HEK293 (cell line): ENCODE measurements around the gene GALNTL6.

ENCODE experiments used
- CTCF ChIA-PET: fragments of 350-600 bp; formaldehyde crosslinking; extraction: SDS; loops from one replicate; lab custom pipeline; 2021; ENCODE audit warnings: antibody characterized with exemption; lab: Yijun Ruan, JAX
- POLR2A ChIA-PET: fragments of 300-600 bp; formaldehyde crosslinking; extraction: SDS; loops from one replicate; lab custom pipeline; 2020; ENCODE audit warnings: antibody characterized with exemption, inconsistent platforms; lab: Yijun Ruan, JAX
- H3K27ac ChIP-seq: fragments of 200-500 bp; sonication (Bioruptor generic); 2 replicates; pipeline ENCODE4 v1.5.1; 2014; ENCODE audit warnings: low read depth, low read length, control low read depth, inconsistent platforms; ENCODE audit errors: extremely low read depth
- H3K36me3 ChIP-seq, 2 experiments: fragments of 200-500 bp in 1 of 2; sonication (Bioruptor generic) in 1 of 2; 1 replicate in 1 of 2; 2 replicates in 1 of 2; pipeline ENCODE4 v1.5.1; 2014 to 2017; ENCODE audit warnings: inconsistent platforms in 2 of 2, low read length in 2 of 2; ENCODE audit not compliant: control insufficient read depth in 2 of 2, insufficient read depth in 1 of 2
- H3K4me1 ChIP-seq: fragments of 200-500 bp; sonication (Bioruptor generic); 2 replicates; pipeline ENCODE4 v1.5.1; 2014; ENCODE audit warnings: mild to moderate bottlenecking, low read length, inconsistent platforms; ENCODE audit not compliant: control insufficient read depth, insufficient read depth
- H3K4me3 ChIP-seq: 2 replicates; pipeline ENCODE4 v1.5.1; 2011; ENCODE audit warnings: low read depth, mild to moderate bottlenecking, control low read depth, low read length, moderate library complexity
- H3K9me3 ChIP-seq: fragments of 200-500 bp; sonication (Bioruptor generic); 2 replicates; pipeline ENCODE4 v1.5.1; 2014; ENCODE audit warnings: low read depth, low read length, inconsistent platforms; ENCODE audit not compliant: control insufficient read depth, insufficient read depth
- CTCF ChIP-seq: fragments of 450-650 bp; formaldehyde crosslinking; IDR thresholded peaks from 2 replicates; pipeline ENCODE4 v1.5.1; 2016; ENCODE audit warnings: missing biosample characterization, missing genetic modification characterization
- EGR2 ChIP-seq: fragments of 450-650 bp; formaldehyde crosslinking; IDR thresholded peaks from 2 replicates; pipeline ENCODE4 v1.5.1; 2016; ENCODE audit warnings: low read depth, missing biosample characterization, missing genetic modification characterization
- HOXC10 ChIP-seq: sonication (generic); formaldehyde crosslinking; IDR thresholded peaks from 2 replicates; pipeline ENCODE4 v1.8.1; 2023; ENCODE audit warnings: mild to moderate bottlenecking, missing genetic modification reagents
- KLF8 ChIP-seq: fragments of 450-650 bp; formaldehyde crosslinking; IDR thresholded peaks from 2 replicates; pipeline ENCODE4 v1.5.1; 2016; ENCODE audit warnings: missing biosample characterization, missing genetic modification characterization
- OVOL3 ChIP-seq: fragments of 450-650 bp; formaldehyde crosslinking; IDR thresholded peaks from 2 replicates; pipeline ENCODE4 v1.5.1; 2016; ENCODE audit warnings: missing biosample characterization, missing genetic modification characterization
- REST ChIP-seq: fragments of 450-650 bp; formaldehyde crosslinking; IDR thresholded peaks from 2 replicates; pipeline ENCODE4 v1.5.1; 2016; ENCODE audit warnings: missing biosample characterization, missing genetic modification characterization
- ZBTB26 ChIP-seq: fragments of 450-650 bp; formaldehyde crosslinking; optimal IDR thresholded peaks from 2 replicates; pipeline ENCODE3; 2016; ENCODE audit warnings: missing biosample characterization, mild to moderate bottlenecking, missing genetic modification characterization
- ZBTB48 ChIP-seq: fragments of 450-650 bp; formaldehyde crosslinking; IDR thresholded peaks from 2 replicates; pipeline ENCODE4 v1.5.1; 2016; ENCODE audit warnings: missing biosample characterization, missing genetic modification characterization
- ZFHX2 ChIP-seq: fragments of 450-650 bp; formaldehyde crosslinking; conservative IDR thresholded peaks from 2 replicates; pipeline ENCODE4 v1.5.1; 2016; ENCODE audit warnings: missing biosample characterization, missing genetic modification characterization
- ZNF114 ChIP-seq: fragments of 450-650 bp; formaldehyde crosslinking; IDR thresholded peaks from 2 replicates; pipeline ENCODE4 v1.5.0; 2017; ENCODE audit warnings: missing biosample characterization, missing genetic modification characterization
- ZNF121 ChIP-seq: fragments of 450-650 bp; formaldehyde crosslinking; IDR thresholded peaks from 2 replicates; pipeline ENCODE4 v1.5.1; 2016; ENCODE audit warnings: missing biosample characterization, missing genetic modification characterization
- ZNF169 ChIP-seq: fragments of 450-650 bp; formaldehyde crosslinking; IDR thresholded peaks from 2 replicates; pipeline ENCODE4 v1.5.1; 2016; ENCODE audit warnings: missing biosample characterization, missing genetic modification characterization
- ZNF280C ChIP-seq: fragments of 450-650 bp; formaldehyde crosslinking; IDR thresholded peaks from 2 replicates; pipeline ENCODE4 v1.5.1; 2016; ENCODE audit warnings: missing biosample characterization, missing genetic modification characterization
- ZNF292 ChIP-seq: fragments of 450-650 bp; formaldehyde crosslinking; IDR thresholded peaks from 2 replicates; pipeline ENCODE4 v1.5.1; 2016; ENCODE audit warnings: low read depth, missing biosample characterization, missing genetic modification characterization, borderline replicate concordance
- ZNF416 ChIP-seq: fragments of 450-650 bp; formaldehyde crosslinking; IDR thresholded peaks from 2 replicates; pipeline ENCODE4 v1.5.1; 2016; ENCODE audit warnings: missing biosample characterization, missing genetic modification characterization
- ZNF433 ChIP-seq: fragments of 450-650 bp; formaldehyde crosslinking; IDR thresholded peaks from 2 replicates; pipeline ENCODE4 v1.5.1; 2016; ENCODE audit warnings: missing biosample characterization, missing genetic modification characterization, low read depth
- ZNF449 ChIP-seq: fragments of 450-650 bp; formaldehyde crosslinking; IDR thresholded peaks from 2 replicates; pipeline ENCODE4 v1.5.1; 2017; ENCODE audit warnings: missing biosample characterization, mild to moderate bottlenecking, missing genetic modification characterization, moderate library complexity
- ZNF521 ChIP-seq: fragments of 450-650 bp; formaldehyde crosslinking; IDR thresholded peaks from 2 replicates; pipeline ENCODE4 v1.5.1; 2017; ENCODE audit warnings: missing biosample characterization, mild to moderate bottlenecking, missing genetic modification characterization
- ZNF558 ChIP-seq: fragments of 450-650 bp; formaldehyde crosslinking; IDR thresholded peaks from 2 replicates; pipeline ENCODE4 v1.5.1; 2016; ENCODE audit warnings: missing biosample characterization, missing genetic modification characterization
- ZNF654 ChIP-seq: fragments of 450-650 bp; formaldehyde crosslinking; IDR thresholded peaks from 2 replicates; pipeline ENCODE4 v1.5.1; 2016; ENCODE audit warnings: low read depth, missing biosample characterization, missing genetic modification characterization
- ZNF660 ChIP-seq: fragments of 450-650 bp; IDR thresholded peaks from 2 replicates; pipeline ENCODE4 v1.5.1; 2018; ENCODE audit warnings: missing biosample characterization, mild to moderate bottlenecking, missing genetic modification characterization
- ZNF837 ChIP-seq: fragments of 450-650 bp; formaldehyde crosslinking; IDR thresholded peaks from 2 replicates; pipeline ENCODE4 v1.5.1; 2016; ENCODE audit warnings: missing biosample characterization, missing genetic modification characterization

GALNTL6 gene

GRCh38 chr4:172147687-172148086 lies 334.5 kb downstream of the GALNTL6 start (continued):
- TF ChIP-seq ZNF654 (no peak), ZFHX2 (no peak)

- Histone ChIP-seq H3K27ac (no peak overlapping the region), H3K4me1 (peaks cover 5% of the 10 kb centered on the region), H3K4me3 (no peak overlapping the region), H3K9me3 (no peaks in the 10 kb centered on the region), H3K36me3 (no peaks in the 10 kb centered on the region)
- ChIA-PET CTCF (no interaction called here), POLR2A (no interaction called here)
- no peak for TF ChIP-seq ZNF280C (tag by site-specific recombination)
- TF ChIP-seq ZNF521 (tag by site-specific recombination): no peak
- TF ChIP-seq EGR2: no peak
- TF ChIP-seq ZNF660 (tag by site-specific recombination): no peak
- TF ChIP-seq ZNF169 (tag by site-specific recombination): no peak
- no peak for TF ChIP-seq ZBTB26
- TF ChIP-seq REST (tag by site-specific recombination): no peak
- no peak for TF ChIP-seq KLF8 (tag by site-specific recombination)
- no peak for TF ChIP-seq ZNF114
- no peak for TF ChIP-seq ZFHX2
- no peak for TF ChIP-seq CTCF
These were observed 336.1 kb downstream of the GALNTL6 start for GRCh38 chr4:172149329-172149728.

GRCh38 chr4:172152284-172152683 lies 339.1 kb downstream of the GALNTL6 start:
- ChIA-PET CTCF (no interaction called here), POLR2A (no interaction called here)
- Histone ChIP-seq H3K9me3 (no peaks in the 10 kb centered on the region), H3K27ac (no peak overlapping the region), H3K4me1 (peaks cover 5% of the 10 kb centered on the region), H3K4me3 (no peak overlapping the region), H3K36me3 (no peaks in the 10 kb centered on the region)
- TF ChIP-seq ZBTB48 (tag by site-specific recombination): no peak
- TF ChIP-seq ZNF433: no peak
- TF ChIP-seq ZNF121 (tag by site-specific recombination): no peak
- no peak for TF ChIP-seq ZNF837 (tag by site-specific recombination)
- no peak for TF ChIP-seq ZNF449
- TF ChIP-seq OVOL3: no peak
- no peak for TF ChIP-seq HOXC10 (CRISPR knock-in tag)
- TF ChIP-seq ZNF292: no peak
- TF ChIP-seq ZNF416 (tag by site-specific recombination): no peak
- TF ChIP-seq ZNF558 (tag by site-specific recombination): no peak
